ENCODE measurements around the gene UBE2O. TPM values are rescaled to one million over a fixed set of nuclear protein-coding genes. Genes with fewer than 3 reads are reported as not detected.

UBE2O gene
- total RNA-seq = 10 to 100 TPM; 17.1 to 30.3 TPM

GRCh38 chr17:76452660-76453430, at the start of gene UBE2O:
Gene UBE2O (minus strand): TSS chr17:76453152. CDS start chr17:76453141, 11 bp downstream.
- H3K27me3 ChIP-seq = no peaks in the 10 kb centered on the region
- ATAC-seq (peak; percentile 94), DNase-seq (peak; percentile 86 to 89 (median 88))
- H3K4me3 ChIP-seq = peak within 1 kb of the TSS; percentile 63 to 69
- intact Hi-C loops (cut with DNase I) = no loop called here
- peak in 5 of 7 experiments; percentile 14 to 27 (median 23) for TF ChIP-seq CTCF (IDR thresholded peaks at IDR 0.05)
- peak in 1 of 3 donors; percentile 44 for TF ChIP-seq POLR2A (IDR thresholded peaks at IDR 0.05)
- H3K4me1 ChIP-seq = peaks cover 17% of the 10 kb centered on the region
- 0% methylated on average over 2 to 89 of the region's 101 CpGs for WGBS, 2 donors
- peak within 1 kb of the TSS; percentile 33 to 77 (median 59) for H3K27ac ChIP-seq
- H3K36me3 ChIP-seq (replicated peaks in 1 of 2; ENCODE audit: insufficient read depth in 1 of 2, low read depth in 2 of 2) = no peaks in the 10 kb centered on the region
- H3K9me3 ChIP-seq = no peaks in the 10 kb centered on the region

GRCh38 chr17:76501827-76502307, 48.9 kb upstream of the UBE2O start:
- H3K36me3 ChIP-seq (replicated peaks in 1 of 2; ENCODE audit: insufficient read depth in 1 of 2, low read depth in 2 of 2) = no peaks in the 10 kb centered on the region
- WGBS, 2 donors = 38 to 40% methylated on average over 2 to 11 of the region's 11 CpGs
- no peaks in the 10 kb centered on the region for H3K9me3 ChIP-seq
- H3K27me3 ChIP-seq = no peaks in the 10 kb centered on the region
- peak; percentile 64 to 85 (median 82) for DNase-seq
- ATAC-seq = peak; percentile 22
- TF ChIP-seq POLR2A (IDR thresholded peaks at IDR 0.05) (no peak), CTCF (IDR thresholded peaks at IDR 0.05) (no peak)
- intact Hi-C loops (cut with DNase I) = no loop called here
- H3K4me3 ChIP-seq = no peak overlapping the region
- H3K4me1 ChIP-seq = peaks cover 64% of the 10 kb centered on the region
- peak overlapping the region; percentile 85 to 96 (median 92) for H3K27ac ChIP-seq

- 1 to 4% methylated on average over 23 to 34 of the region's 72 CpGs for WGBS, 2 donors
Observed at GRCh38 chr17:76501018-76501826, 48.3 kb upstream of the UBE2O start, which contains the start of gene RHBDF2. Gene RHBDF2 (minus strand): TSS chr17:76501423. CDS start chr17:76481524, 19,899 bp downstream.

GRCh38 chr17:76500747-76501017, 47.7 kb upstream of the UBE2O start:
- no peaks in the 10 kb centered on the region for H3K27me3 ChIP-seq
- peak overlapping the region; percentile 41 to 70 for H3K4me3 ChIP-seq
- no peaks in the 10 kb centered on the region for H3K36me3 ChIP-seq (replicated peaks in 1 of 2; ENCODE audit: insufficient read depth in 1 of 2, low read depth in 2 of 2)
- H3K27ac ChIP-seq = peak overlapping the region; percentile 76 to 96 (median 89)
- no peaks in the 10 kb centered on the region for H3K9me3 ChIP-seq
- TF ChIP-seq CTCF (IDR thresholded peaks at IDR 0.05) (no peak), POLR2A (IDR thresholded peaks at IDR 0.05) (no peak)
- H3K4me1 ChIP-seq = peaks cover 67% of the 10 kb centered on the region
- intact Hi-C loops (cut with DNase I) = no loop called here
- ATAC-seq (peak; percentile 1), DNase-seq (no peak)
- WGBS, 2 donors = 18% methylated on average over 10 of the region's 10 CpGs; no CpG with 5 or more reads in 1 of the 2 donors

More at GRCh38 chr17:76501018-76501826, 48.3 kb upstream of the UBE2O start, which contains the start of gene RHBDF2:
- Histone ChIP-seq H3K4me3 (peak within 1 kb of the TSS; percentile 41 to 70), H3K4me1 (peaks cover 65% of the 10 kb centered on the region), H3K9me3 (no peaks in the 10 kb centered on the region), H3K36me3 (replicated peaks in 1 of 2; ENCODE audit: insufficient read depth in 1 of 2, low read depth in 2 of 2) (no peaks in the 10 kb centered on the region), H3K27ac (peak within 1 kb of the TSS; percentile 85 to 96 (median 92)), H3K27me3 (no peaks in the 10 kb centered on the region)
- intact Hi-C loops (cut with DNase I) = no loop called here
- peak; percentile 75 to 92 (median 87) for TF ChIP-seq POLR2A (IDR thresholded peaks at IDR 0.05)
- TF ChIP-seq CTCF (IDR thresholded peaks at IDR 0.05) = no peak
- DNase-seq = peak; percentile 95 to 97 (median 96)
- ATAC-seq = peak; percentile 85

All from body of pancreas (tissue), 4 donors.